ENCODE results near the gene ADGRD1.
"Not testable (repeated sequence)": the region's sequence is repeated elsewhere in the genome, so short reads cannot be mapped to it uniquely, and the experiment has no call there.

GRCh38 chr12:130995386-130995969 is 41.8 kb downstream of the ADGRD1 start:
- not testable (repeated sequence) for TF ChIP-seq CTCF (IDR thresholded peaks at IDR 0.05; ENCODE audit: low read depth, low read length); POLR2A (IDR thresholded peaks at IDR 0.05; ENCODE audit: extremely low read depth, insufficient read length); MAX (IDR thresholded peaks at IDR 0.05; ENCODE audit: low read depth, low read length); MYC (IDR thresholded peaks at IDR 0.05; ENCODE audit: low read depth, low read length)

All from NB4 (cell line).